Measurements from ENCODE around the gene FCN2. TPM values are rescaled to one million over a fixed set of nuclear protein-coding genes. Genes with fewer than 3 reads are reported as not detected.

The FCN2 gene
- total and polyA plus RNA-seq, 4 donors, result 23.6 to 186 (median 121) TPM

DNA sequence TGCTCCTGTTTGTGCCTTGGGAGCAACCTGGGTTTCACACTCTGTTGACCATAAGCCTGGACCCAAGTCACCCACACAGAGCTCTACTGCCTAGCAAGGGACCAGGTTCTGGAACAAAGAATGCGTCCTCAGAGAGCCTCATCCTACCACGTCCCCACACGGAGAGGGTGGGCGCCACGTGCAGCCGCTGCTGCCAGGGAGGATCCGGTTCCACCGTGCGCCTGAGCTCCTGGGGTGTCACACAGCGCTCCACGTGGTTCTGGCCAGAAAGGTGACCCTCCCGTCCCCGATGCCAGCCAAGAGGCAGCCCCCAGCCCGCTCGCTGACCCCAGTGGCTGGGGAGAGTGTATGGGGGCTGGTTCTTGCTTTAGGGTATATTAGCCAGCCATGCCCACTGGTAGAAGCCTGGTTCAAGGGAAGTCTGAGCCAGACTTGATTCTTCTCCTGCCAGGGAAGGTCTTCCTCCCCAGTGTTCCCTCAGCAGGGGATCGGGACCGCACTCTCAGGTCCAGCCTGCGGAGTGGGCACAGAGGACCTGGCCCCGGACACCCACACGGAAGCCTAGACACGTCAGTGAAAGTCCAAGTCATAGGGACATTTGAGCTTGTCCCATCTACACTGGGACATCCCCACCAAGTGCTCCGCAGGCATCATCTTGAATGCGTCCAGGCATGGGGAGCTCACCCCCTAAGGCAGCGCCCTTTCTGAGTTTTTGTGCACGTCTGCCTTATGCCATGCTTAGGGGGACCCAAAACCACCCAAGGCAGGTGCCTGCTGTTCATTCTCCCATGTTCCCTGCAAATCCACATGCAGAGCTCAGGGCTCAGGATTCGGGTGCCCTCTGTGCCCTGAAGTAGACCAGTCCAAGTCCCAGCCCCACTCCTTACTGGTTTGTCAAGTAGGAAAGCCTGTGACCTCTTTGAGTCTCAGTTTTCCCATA lies 34.7 kb downstream of the FCN2 start:
- H3K27me3 ChIP-seq (ENCODE audit: control insufficient read depth in 4 of 4, insufficient read depth in 4 of 4, low read length in 3 of 4), result no peaks in the 10 kb centered on the region
- H3K9me3 ChIP-seq (ENCODE audit: control insufficient read depth in 4 of 4, low read length in 3 of 4), result peaks cover 4 to 8% (median 5%) of the 10 kb centered on the region in 4 donors
- peak; percentile 26 for DNase-seq (ENCODE audit: low spot score)
- WGBS, result 83% methylated on average over 26 of the region's 26 CpGs
- no peaks in the 10 kb centered on the region for H3K4me1 ChIP-seq (ENCODE audit: control insufficient read depth in 4 of 4, insufficient read depth in 4 of 4, low read length in 3 of 4)
- TF ChIP-seq SP1 (IDR thresholded peaks at IDR 0.05) (no peak), ATF3 (IDR thresholded peaks at IDR 0.05) (no peak), JUND (IDR thresholded peaks at IDR 0.05) (no peak), FOXA1 (IDR thresholded peaks at IDR 0.05) (no peak), TAF1 (conservative IDR thresholded peaks at IDR 0.05) (no peak), NR2F2 (IDR thresholded peaks at IDR 0.05) (no peak), REST (IDR thresholded peaks at IDR 0.05) (no peak), HNF4G (IDR thresholded peaks at IDR 0.05) (no peak), MAX (IDR thresholded peaks at IDR 0.05) (no peak), RXRA (IDR thresholded peaks at IDR 0.05) (no peak)
- TF ChIP-seq, protein P1, sequence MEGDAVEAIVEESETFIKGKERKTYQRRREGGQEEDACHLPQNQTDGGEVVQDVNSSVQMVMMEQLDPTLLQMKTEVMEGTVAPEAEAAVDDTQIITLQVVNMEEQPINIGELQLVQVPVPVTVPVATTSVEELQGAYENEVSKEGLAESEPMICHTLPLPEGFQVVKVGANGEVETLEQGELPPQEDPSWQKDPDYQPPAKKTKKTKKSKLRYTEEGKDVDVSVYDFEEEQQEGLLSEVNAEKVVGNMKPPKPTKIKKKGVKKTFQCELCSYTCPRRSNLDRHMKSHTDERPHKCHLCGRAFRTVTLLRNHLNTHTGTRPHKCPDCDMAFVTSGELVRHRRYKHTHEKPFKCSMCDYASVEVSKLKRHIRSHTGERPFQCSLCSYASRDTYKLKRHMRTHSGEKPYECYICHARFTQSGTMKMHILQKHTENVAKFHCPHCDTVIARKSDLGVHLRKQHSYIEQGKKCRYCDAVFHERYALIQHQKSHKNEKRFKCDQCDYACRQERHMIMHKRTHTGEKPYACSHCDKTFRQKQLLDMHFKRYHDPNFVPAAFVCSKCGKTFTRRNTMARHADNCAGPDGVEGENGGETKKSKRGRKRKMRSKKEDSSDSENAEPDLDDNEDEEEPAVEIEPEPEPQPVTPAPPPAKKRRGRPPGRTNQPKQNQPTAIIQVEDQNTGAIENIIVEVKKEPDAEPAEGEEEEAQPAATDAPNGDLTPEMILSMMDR (IDR thresholded peaks at IDR 0.05; ENCODE audit: low read depth, low read length, missing input control), result no peak
- H3K36me3 ChIP-seq (ENCODE audit: control insufficient read depth in 4 of 4, insufficient read depth in 3 of 4, low read depth in 1 of 4, low read length in 3 of 4), result no peaks in the 10 kb centered on the region
- H3K4me3 ChIP-seq (ENCODE audit: low read depth in 1 of 3, low read length in 3 of 3), result no peak overlapping the region
- no peak overlapping the region for H3K27ac ChIP-seq (ENCODE audit: low read depth in 1 of 2, low read length in 2 of 2)
- H3K9ac ChIP-seq (ENCODE audit: low read depth in 1 of 2, low read length in 2 of 2), result no peak overlapping the region

- 77% methylated on average over 8 of the region's 8 CpGs for WGBS
Observed at GRCh38 chr9:134916161-134916665, 35.6 kb downstream of the FCN2 start.

More at GRCh38 chr9:134916161-134916665, 35.6 kb downstream of the FCN2 start:
- peaks cover 4 to 8% (median 5%) of the 10 kb centered on the region in 4 donors for H3K9me3 ChIP-seq (ENCODE audit: control insufficient read depth in 4 of 4, low read length in 3 of 4)
- H3K4me3 ChIP-seq (ENCODE audit: low read depth in 1 of 3, low read length in 3 of 3), result no peak overlapping the region
- H3K27ac ChIP-seq (ENCODE audit: low read depth in 1 of 2, low read length in 2 of 2), result no peak overlapping the region
- H3K27me3 ChIP-seq (ENCODE audit: control insufficient read depth in 4 of 4, insufficient read depth in 4 of 4, low read length in 3 of 4), result no peaks in the 10 kb centered on the region
- peak; percentile 13 for DNase-seq (ENCODE audit: low spot score)
- no peaks in the 10 kb centered on the region for H3K4me1 ChIP-seq (ENCODE audit: control insufficient read depth in 4 of 4, insufficient read depth in 4 of 4, low read length in 3 of 4)
- no peaks in the 10 kb centered on the region for H3K36me3 ChIP-seq (ENCODE audit: control insufficient read depth in 4 of 4, insufficient read depth in 3 of 4, low read depth in 1 of 4, low read length in 3 of 4)
- no peak overlapping the region for H3K9ac ChIP-seq (ENCODE audit: low read depth in 1 of 2, low read length in 2 of 2)
- TF ChIP-seq FOXA2 (IDR thresholded peaks at IDR 0.05), result no peak
- TF ChIP-seq REST (IDR thresholded peaks at IDR 0.05), result no peak
- no peak for TF ChIP-seq EGR1 (IDR thresholded peaks at IDR 0.05; ENCODE audit: low read depth in 2 of 2)
- no peak for TF ChIP-seq TAF1 (conservative IDR thresholded peaks at IDR 0.05)
- TF ChIP-seq HNF4A (conservative IDR thresholded peaks at IDR 0.05), result no peak

Data from liver (tissue), 9 donors.